K562 (cell line): ENCODE results near the gene DCHS2. TPM values are rescaled to one million over a fixed set of nuclear protein-coding genes. Genes with fewer than 3 reads are reported as not detected.

Experiments
- ATF7 ChIP-seq: fragments of 450-650 bp; IDR thresholded peaks from 2 replicates; pipeline ENCODE4 v1.7.1; 2014; ENCODE audit warnings: mild to moderate bottlenecking, moderate library complexity
- CBFA2T3 ChIP-seq: fragments of 450-650 bp; IDR thresholded peaks from 2 replicates; pipeline ENCODE4 v1.6.1; 2017
- CBX1 ChIP-seq: sonication (generic); IDR thresholded peaks from 2 replicates; pipeline ENCODE4 v1.6.1; 2016; ENCODE audit warnings: antibody characterized with exemption, low read depth, mild to moderate bottlenecking
- CBX2 ChIP-seq: fragments of 200-600 bp; sonication (generic); IDR thresholded peaks from one replicate; pipeline ENCODE4 v1.6.1; 2012; ENCODE audit warnings: mild to moderate bottlenecking, low read length, inconsistent platforms; ENCODE audit not compliant: insufficient read depth, poor library complexity, severe bottlenecking
- EHMT2 ChIP-seq: fragments of 450-650 bp; IDR thresholded peaks from 2 replicates; pipeline ENCODE4 v1.6.1; 2018; ENCODE audit warnings: antibody characterized with exemption
- EP300 ChIP-seq: IDR thresholded peaks from 2 replicates; pipeline ENCODE4 v1.6.1; 2012; ENCODE audit warnings: low read length, improper control_type of control experiment
- ETV1 ChIP-seq: fragments of 450-650 bp; conservative IDR thresholded peaks from 2 replicates; pipeline ENCODE4 v1.6.1; 2016; ENCODE audit warnings: missing genetic modification characterization, control low read depth, low read depth, missing compliant biosample characterization
- FOXP1 ChIP-seq: sonication (generic); formaldehyde crosslinking; IDR thresholded peaks from 2 replicates; pipeline ENCODE4 v1.8.0; 2022; ENCODE audit warnings: mild to moderate bottlenecking, missing genetic modification reagents
- GTF2A2 ChIP-seq: IDR thresholded peaks from 2 replicates; pipeline ENCODE4 v1.6.1; 2016; ENCODE audit warnings: mild to moderate bottlenecking, missing genetic modification characterization, missing compliant biosample characterization
- GTF2E2 ChIP-seq: fragments of 200-800 bp; sonication (Bioruptor generic); IDR thresholded peaks from 2 replicates; pipeline ENCODE4 v1.6.1; 2016; ENCODE audit warnings: missing genetic modification characterization, missing compliant biosample characterization
- HMGN3 ChIP-seq: IDR thresholded peaks from 2 replicates; pipeline ENCODE4 v1.6.1; 2011; ENCODE audit warnings: borderline replicate concordance, low read depth, mild to moderate bottlenecking, mixed read lengths, low read length; ENCODE audit not compliant: insufficient read length; ENCODE audit errors: extremely low read depth
- IFI16 ChIP-seq: fragments of 250-450 bp; sonication (Bioruptor Pico); IDR thresholded peaks from 2 replicates; pipeline ENCODE4 v2.1.2; 2022; ENCODE audit warnings: mild to moderate bottlenecking, inconsistent platforms
- KDM2B ChIP-seq: fragments of 250-450 bp; sonication (Bioruptor Pico); IDR thresholded peaks from 2 replicates; pipeline ENCODE4 v1.8.0; 2021; ENCODE audit warnings: mild to moderate bottlenecking, moderate library complexity
- MCM7 ChIP-seq, 2 experiments: fragments of 450-650 bp; IDR thresholded peaks; 2 replicates each; pipeline ENCODE4 v1.6.1; 2016 to 2018
- MED1 ChIP-seq: sonication (generic); formaldehyde crosslinking; IDR thresholded peaks from 2 replicates; pipeline ENCODE4 v1.8.1; 2023; ENCODE audit warnings: missing genetic modification reagents, borderline replicate concordance
- MEF2A ChIP-seq: IDR thresholded peaks from 2 replicates; pipeline ENCODE4 v1.6.1; 2011; ENCODE audit warnings: low read depth, mild to moderate bottlenecking, low read length, moderate library complexity; ENCODE audit not compliant: control insufficient read depth
- RBBP5 ChIP-seq: fragments of 200-600 bp; sonication (generic); IDR thresholded peaks from 2 replicates; pipeline ENCODE4 v1.6.1; 2012; ENCODE audit warnings: borderline replicate concordance, mild to moderate bottlenecking, low read length, control low read depth, inconsistent platforms; ENCODE audit not compliant: insufficient read depth, poor library complexity, severe bottlenecking
- RUNX1 ChIP-seq: sonication (generic); IDR thresholded peaks from 2 replicates; pipeline ENCODE4 v1.6.1; 2016; ENCODE audit warnings: antibody characterized with exemption, low read depth
- SIN3A ChIP-seq, 2 experiments: fragments of 150-350 bp in 1 of 2; IDR thresholded peaks; 2 replicates each; pipeline ENCODE4 v1.6.1; 2011 to 2016; ENCODE audit warnings: borderline replicate concordance in 2 of 2, low read depth in 2 of 2, low read length in 2 of 2, mild to moderate bottlenecking in 2 of 2, moderate library complexity in 2 of 2; ENCODE audit not compliant: control insufficient read depth in 1 of 2
- SUPT5H ChIP-seq: fragments of 450-650 bp; IDR thresholded peaks from 2 replicates; pipeline ENCODE4 v1.6.1; 2016
- ZBTB5 ChIP-seq: fragments of 450-650 bp; IDR thresholded peaks from 2 replicates; pipeline ENCODE4 v1.6.1; 2017; ENCODE audit warnings: antibody characterized with exemption
- ZNF140 ChIP-seq: fragments of 250-450 bp; sonication (Bioruptor Pico); IDR thresholded peaks from 2 replicates; pipeline ENCODE4 v1.8.0; 2021; ENCODE audit warnings: moderate library complexity, mild to moderate bottlenecking, inconsistent platforms
- ZNF347 ChIP-seq: fragments of 450-650 bp; formaldehyde crosslinking; IDR thresholded peaks from 2 replicates; pipeline ENCODE4 v1.4.0; 2020; ENCODE audit warnings: low read depth, mild to moderate bottlenecking, moderate library complexity
- ZNF699 ChIP-seq: fragments of 250-450 bp; sonication (Bioruptor Pico); IDR thresholded peaks from 2 replicates; pipeline ENCODE4 v1.8.0; 2021; ENCODE audit warnings: mild to moderate bottlenecking, moderate library complexity; ENCODE audit not compliant: insufficient replicate concordance
- ZNF76 ChIP-seq: fragments of 250-450 bp; sonication (Bioruptor Pico); IDR thresholded peaks from 2 replicates; pipeline ENCODE4 v1.4.0; 2020; ENCODE audit warnings: mild to moderate bottlenecking, moderate library complexity, borderline replicate concordance
- polyA plus RNA-seq, 8 experiments: library from polyadenylated mRNA; depleted of rRNA in 4 of 8; stranded (reverse) in 5 of 8; unstranded in 3 of 8; fragments of >200 nt; fragmentation: Nextera tagmentation in 2 of 8; fragmentation: Illumina TruSeq in 1 of 8; extraction: Ambion mirVana in 2 of 8; extraction: Trizol in 1 of 8; gene quantifications; 2 replicates each; pipeline versions ENCODE4 v1.2.1 to v1.2.3, GENCODE V29; 2011 to 2014; ENCODE audit warnings: inconsistent platforms in 1 of 8, missing spikeins in 1 of 8
- total RNA-seq, 7 experiments: library from RNA; depleted of rRNA in 6 of 7; stranded (reverse); fragments of >200 nt in 6 of 7; fragmentation: Illumina TruSeq in 2 of 7; extraction: Trizol in 2 of 7; gene quantifications; 2 replicates each; pipeline versions ENCODE4 v1.2.1 to v1.2.3, GENCODE V29; 2011 to 2021; ENCODE audit warnings: low replicate concordance in 1 of 7
- TF ChIP-seq, protein P1 (sequence below), 3 experiments: IDR thresholded peaks in 2 of 3; conservative IDR thresholded peaks in 1 of 3; 2 replicates each; pipeline ENCODE4 v1.5.1; 2011 to 2012; ENCODE audit warnings: low read length in 3 of 3, mild to moderate bottlenecking in 3 of 3, control low read depth in 2 of 3, improper control_type of control experiment in 1 of 3, inconsistent platforms in 1 of 3, low read depth in 1 of 3, mixed read lengths in 1 of 3, moderate library complexity in 1 of 3; ENCODE audit not compliant: insufficient read depth in 2 of 3
- TF ChIP-seq, protein P2 (sequence below): fragments of 250-450 bp; sonication (Bioruptor Pico); IDR thresholded peaks from 2 replicates; pipeline ENCODE4 v1.8.0; 2021; ENCODE audit warnings: mild to moderate bottlenecking, moderate library complexity

DCHS2 gene
- total and polyA plus RNA-seq, 9 of the 15 experiments (the other 6 are each of a cell fraction or from before 2014, with no cell fraction given), result 0.49 to 7.1 (median 5.3) TPM

GRCh38 chr4:154205471-154205870, 286.1 kb downstream of the DCHS2 start (continued):
- TF ChIP-seq ZBTB5 (no peak), ZNF347 (no peak), SUPT5H (no peak), MCM7 (IDR thresholded peaks at IDR 0.05) (no peak), ZNF140 (CRISPR knock-in tag) (no peak), RUNX1 (no peak), ATF7 (0 out of 2 replicates have a peak, but pooled peaks have one; percentile 40), FOXP1 (CRISPR knock-in tag) (no peak), HMGN3 (no peak), GTF2A2 (no peak), MEF2A (no peak), MED1 (CRISPR knock-in tag) (no peak), IFI16 (no peak), ZNF699 (CRISPR knock-in tag) (no peak), CBX1 (no peak), EHMT2 (no peak), EP300 (peak; percentile 84), GTF2E2 (tag) (no peak), ZNF76 (CRISPR knock-in tag) (no peak), SIN3A (IDR thresholded peaks at IDR 0.05; ENCODE audit: borderline replicate concordance in 2 of 2, control insufficient read depth in 1 of 2, low read depth in 2 of 2, low read length in 2 of 2) (no peak), KDM2B (CRISPR knock-in tag) (no peak), RBBP5 (no peak), CBX2 (no peak), ETV1 (tag) (no peak), CBFA2T3 (peak; percentile 73)
- TF ChIP-seq, protein P1, sequence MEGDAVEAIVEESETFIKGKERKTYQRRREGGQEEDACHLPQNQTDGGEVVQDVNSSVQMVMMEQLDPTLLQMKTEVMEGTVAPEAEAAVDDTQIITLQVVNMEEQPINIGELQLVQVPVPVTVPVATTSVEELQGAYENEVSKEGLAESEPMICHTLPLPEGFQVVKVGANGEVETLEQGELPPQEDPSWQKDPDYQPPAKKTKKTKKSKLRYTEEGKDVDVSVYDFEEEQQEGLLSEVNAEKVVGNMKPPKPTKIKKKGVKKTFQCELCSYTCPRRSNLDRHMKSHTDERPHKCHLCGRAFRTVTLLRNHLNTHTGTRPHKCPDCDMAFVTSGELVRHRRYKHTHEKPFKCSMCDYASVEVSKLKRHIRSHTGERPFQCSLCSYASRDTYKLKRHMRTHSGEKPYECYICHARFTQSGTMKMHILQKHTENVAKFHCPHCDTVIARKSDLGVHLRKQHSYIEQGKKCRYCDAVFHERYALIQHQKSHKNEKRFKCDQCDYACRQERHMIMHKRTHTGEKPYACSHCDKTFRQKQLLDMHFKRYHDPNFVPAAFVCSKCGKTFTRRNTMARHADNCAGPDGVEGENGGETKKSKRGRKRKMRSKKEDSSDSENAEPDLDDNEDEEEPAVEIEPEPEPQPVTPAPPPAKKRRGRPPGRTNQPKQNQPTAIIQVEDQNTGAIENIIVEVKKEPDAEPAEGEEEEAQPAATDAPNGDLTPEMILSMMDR (IDR thresholded peaks at IDR 0.05 in 2 of 3, conservative IDR thresholded peaks at IDR 0.05 in 1 of 3; ENCODE audit: insufficient read depth in 2 of 3, low read depth in 1 of 3, low read length in 3 of 3), result no peak
- TF ChIP-seq, protein P2, sequence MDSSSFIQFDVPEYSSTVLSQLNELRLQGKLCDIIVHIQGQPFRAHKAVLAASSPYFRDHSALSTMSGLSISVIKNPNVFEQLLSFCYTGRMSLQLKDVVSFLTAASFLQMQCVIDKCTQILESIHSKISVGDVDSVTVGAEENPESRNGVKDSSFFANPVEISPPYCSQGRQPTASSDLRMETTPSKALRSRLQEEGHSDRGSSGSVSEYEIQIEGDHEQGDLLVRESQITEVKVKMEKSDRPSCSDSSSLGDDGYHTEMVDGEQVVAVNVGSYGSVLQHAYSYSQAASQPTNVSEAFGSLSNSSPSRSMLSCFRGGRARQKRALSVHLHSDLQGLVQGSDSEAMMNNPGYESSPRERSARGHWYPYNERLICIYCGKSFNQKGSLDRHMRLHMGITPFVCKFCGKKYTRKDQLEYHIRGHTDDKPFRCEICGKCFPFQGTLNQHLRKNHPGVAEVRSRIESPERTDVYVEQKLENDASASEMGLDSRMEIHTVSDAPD (CRISPR knock-in tag), result no peak
